Measurements from ENCODE around the gene YJEFN3.

- TF ChIP-seq CTCF (IDR thresholded peaks at IDR 0.05; ENCODE audit: extremely low read depth in 1 of 2, insufficient read depth in 1 of 2, low read depth in 1 of 2, low read length in 2 of 2) (no peak), EZH2 (IDR thresholded peaks at IDR 0.05; ENCODE audit: borderline replicate concordance, low read depth, low read length, severe bottlenecking) (peak; percentile 1), POLR2AphosphoS5 (IDR thresholded peaks at IDR 0.05; ENCODE audit: insufficient read depth, low read depth, low read length) (no peak)
Measured at GRCh38 chr19:19538785-19539166, 10.1 kb downstream of the YJEFN3 start.
